ENCODE data around the gene CTSZ. TPM values are rescaled to one million over a fixed set of nuclear protein-coding genes. Genes with fewer than 3 reads are reported as not detected.

Gene CTSZ
- total and polyA plus RNA-seq, 4 donors, result 11.8 to 233 (median 188) TPM

GRCh38 chr20:58982406-58983114 lies 24.5 kb downstream of the CTSZ start:
- peak; percentile 36 for DNase-seq (ENCODE audit: low spot score)
- H3K36me3 ChIP-seq (ENCODE audit: control insufficient read depth in 4 of 4, insufficient read depth in 3 of 4, low read depth in 1 of 4, low read length in 3 of 4), result peaks cover 0 to 9% (median 6%) of the 10 kb centered on the region in 4 donors
- no peaks in the 10 kb centered on the region for H3K9me3 ChIP-seq (ENCODE audit: control insufficient read depth in 4 of 4, low read length in 3 of 4)
- no peak overlapping the region for H3K4me3 ChIP-seq (ENCODE audit: low read depth in 1 of 3, low read length in 3 of 3)
- TF ChIP-seq MAX (IDR thresholded peaks at IDR 0.05) (no peak), HNF4G (IDR thresholded peaks at IDR 0.05) (no peak), RXRA (IDR thresholded peaks at IDR 0.05) (no peak), SP1 (IDR thresholded peaks at IDR 0.05) (no peak), YY1 (IDR thresholded peaks at IDR 0.05) (no peak), GABPA (IDR thresholded peaks at IDR 0.05 in 1 of 2, conservative IDR thresholded peaks at IDR 0.05 in 1 of 2) (no peak), ZBTB33 (IDR thresholded peaks at IDR 0.05) (no peak)
- H3K4me1 ChIP-seq (ENCODE audit: control insufficient read depth in 4 of 4, insufficient read depth in 4 of 4, low read length in 3 of 4), result peaks cover 5 to 30% (median 17%) of the 10 kb centered on the region in 4 donors
- H3K27me3 ChIP-seq (ENCODE audit: control insufficient read depth in 4 of 4, insufficient read depth in 4 of 4, low read length in 3 of 4), result no peaks in the 10 kb centered on the region
- H3K9ac ChIP-seq (ENCODE audit: low read depth in 1 of 2, low read length in 2 of 2), result no peak overlapping the region
- no peak overlapping the region for H3K27ac ChIP-seq (ENCODE audit: low read depth in 1 of 2, low read length in 2 of 2)
- WGBS, result 88% methylated on average over 12 of the region's 12 CpGs

GRCh38 chr20:58981628-58982364 lies 25.3 kb downstream of the CTSZ start:
- Histone ChIP-seq H3K36me3 (ENCODE audit: control insufficient read depth in 4 of 4, insufficient read depth in 3 of 4, low read depth in 1 of 4, low read length in 3 of 4) (peaks cover 0 to 4% (median 2%) of the 10 kb centered on the region in 4 donors), H3K4me1 (ENCODE audit: control insufficient read depth in 4 of 4, insufficient read depth in 4 of 4, low read length in 3 of 4) (peaks cover 5 to 24% (median 14%) of the 10 kb centered on the region in 4 donors), H3K27ac (ENCODE audit: low read depth in 1 of 2, low read length in 2 of 2) (peak overlapping the region; percentile 63 to 68), H3K9me3 (ENCODE audit: control insufficient read depth in 4 of 4, low read length in 3 of 4) (no peaks in the 10 kb centered on the region), H3K4me3 (ENCODE audit: low read depth in 1 of 3, low read length in 3 of 3) (peak overlapping the region; percentile 83 to 98 (median 92)), H3K27me3 (ENCODE audit: control insufficient read depth in 4 of 4, insufficient read depth in 4 of 4, low read length in 3 of 4) (no peaks in the 10 kb centered on the region), H3K9ac (ENCODE audit: low read depth in 1 of 2, low read length in 2 of 2) (peak overlapping the region; percentile 85 to 86)
- TF ChIP-seq MAX (IDR thresholded peaks at IDR 0.05) (no peak), TAF1 (conservative IDR thresholded peaks at IDR 0.05) (no peak), HNF4A (conservative IDR thresholded peaks at IDR 0.05) (no peak), EGR1 (IDR thresholded peaks at IDR 0.05; ENCODE audit: low read depth in 2 of 2) (no peak), SP1 (IDR thresholded peaks at IDR 0.05) (no peak), REST (IDR thresholded peaks at IDR 0.05) (no peak), RAD21 (IDR thresholded peaks at IDR 0.05) (peak in 1 of 2 donors; percentile 8)
- WGBS, result 22% methylated on average over 29 of the region's 29 CpGs
- peak; percentile 44 for DNase-seq (ENCODE audit: low spot score)
